ENCODE data around the gene MYH9. TPM values are rescaled to one million over a fixed set of nuclear protein-coding genes. Genes with fewer than 3 reads are reported as not detected.

The MYH9 gene
- total and polyA plus RNA-seq, 7 experiments from 2014 or later = 95.5 to 900 (median 661) TPM

- intact Hi-C loops (cut with micrococcal nuclease) = loop anchor here (1.0 to 2.0 kb wide), 5 partner anchors 9 to 152 kb away; no protein-coding TSS in a partner anchor
- H3K4me3 Mint-ChIP-seq = peak overlapping the region; percentile 83 to 95 (median 92)
- peaks cover 11 to 48% (median 17%) of the 10 kb centered on the region in 3 experiments for H3K36me3 ChIP-seq (ENCODE audit: control insufficient read depth in 2 of 3, insufficient read depth in 3 of 3, low read length in 3 of 3)
- peak overlapping the region; percentile 82 for H3K27ac ChIP-seq (ENCODE audit: low read depth, low read length)
- peaks cover 81 to 86% of the 10 kb centered on the region in 2 donors for H3K4me1 ChIP-seq (ENCODE audit: control insufficient read depth in 2 of 2, insufficient read depth in 2 of 2, low read length in 2 of 2)
- H3K36me3 Mint-ChIP-seq = peaks cover 5 to 70% (median 43%) of the 10 kb centered on the region in 5 donors
- no peaks in the 10 kb centered on the region for H3K27me3 Mint-ChIP-seq
- peak overlapping the region; percentile 96 to 100 (median 99) for H3K27ac Mint-ChIP-seq
- H3K9me3 Mint-ChIP-seq = peaks cover 0 to 3% (median 0%) of the 10 kb centered on the region in 11 donors
- H3K9me3 ChIP-seq (ENCODE audit: control insufficient read depth in 2 of 3, low read length in 3 of 3) = no peaks in the 10 kb centered on the region
- POLR2A ChIA-PET = interaction anchor here (0.6 to 47.8 kb wide), 14 partner anchors 9 to 156 kb away, joined by 3 to 1512 read pairs (median 6); partner anchors contain the start of genes MYH9 and TXN2
- peak in 1 of 9 donors; percentile 51 for DNase-seq
- peaks cover 80 to 97% (median 94%) of the 10 kb centered on the region in 7 donors for H3K4me1 Mint-ChIP-seq
- CTCF ChIA-PET = interaction anchor here (1.0 to 3.4 kb wide), 5 partner anchors 20 to 140 kb away, joined by 4 to 31 read pairs (median 8); no protein-coding TSS in a partner anchor
- H3K27me3 ChIP-seq (ENCODE audit: control insufficient read depth in 2 of 2, insufficient read depth in 2 of 2, low read length in 2 of 2) = no peaks in the 10 kb centered on the region
- no peak for ATAC-seq
- H3K4me3 ChIP-seq (ENCODE audit: low read length) = peak overlapping the region; percentile 57
Observed at GRCh38 chr22:36330655-36331305, 57.0 kb downstream of the MYH9 start.

GRCh38 chr22:36330127-36330526, 57.6 kb downstream of the MYH9 start:
- peak overlapping the region; percentile 83 to 95 (median 92) for H3K4me3 Mint-ChIP-seq
- Histone ChIP-seq H3K27ac (ENCODE audit: low read depth, low read length) (peak overlapping the region; percentile 82), H3K36me3 (ENCODE audit: control insufficient read depth in 2 of 3, insufficient read depth in 3 of 3, low read length in 3 of 3) (peaks cover 17 to 48% (median 22%) of the 10 kb centered on the region in 3 experiments), H3K27me3 (ENCODE audit: control insufficient read depth in 2 of 2, insufficient read depth in 2 of 2, low read length in 2 of 2) (no peaks in the 10 kb centered on the region), H3K4me3 (ENCODE audit: low read length) (peak overlapping the region; percentile 57), H3K4me1 (ENCODE audit: control insufficient read depth in 2 of 2, insufficient read depth in 2 of 2, low read length in 2 of 2) (peaks cover 74 to 79% of the 10 kb centered on the region in 2 donors), H3K9me3 (ENCODE audit: control insufficient read depth in 2 of 3, low read length in 3 of 3) (no peaks in the 10 kb centered on the region)
- CTCF ChIA-PET = no interaction called here
- intact Hi-C loops (cut with micrococcal nuclease) = loop anchor here in 1 of 2 donors (2.0 kb wide), 1 partner anchor 141 kb away; no protein-coding TSS in a partner anchor
- peak overlapping the region; percentile 96 to 100 (median 99) for H3K27ac Mint-ChIP-seq
- DNase-seq (no peak), ATAC-seq (no peak)
- H3K27me3 Mint-ChIP-seq = no peaks in the 10 kb centered on the region
- POLR2A ChIA-PET = interaction anchor here (1.2 to 1.9 kb wide), 6 partner anchors 10 to 136 kb away, joined by 3 to 7 read pairs (median 4); partner anchors contain the start of gene MYH9
- H3K9me3 Mint-ChIP-seq = peaks cover 0 to 3% (median 0%) of the 10 kb centered on the region in 11 donors
- peaks cover 6 to 71% (median 48%) of the 10 kb centered on the region in 5 donors for H3K36me3 Mint-ChIP-seq
- H3K4me1 Mint-ChIP-seq = peaks cover 74 to 93% (median 90%) of the 10 kb centered on the region in 7 donors

DNA sequence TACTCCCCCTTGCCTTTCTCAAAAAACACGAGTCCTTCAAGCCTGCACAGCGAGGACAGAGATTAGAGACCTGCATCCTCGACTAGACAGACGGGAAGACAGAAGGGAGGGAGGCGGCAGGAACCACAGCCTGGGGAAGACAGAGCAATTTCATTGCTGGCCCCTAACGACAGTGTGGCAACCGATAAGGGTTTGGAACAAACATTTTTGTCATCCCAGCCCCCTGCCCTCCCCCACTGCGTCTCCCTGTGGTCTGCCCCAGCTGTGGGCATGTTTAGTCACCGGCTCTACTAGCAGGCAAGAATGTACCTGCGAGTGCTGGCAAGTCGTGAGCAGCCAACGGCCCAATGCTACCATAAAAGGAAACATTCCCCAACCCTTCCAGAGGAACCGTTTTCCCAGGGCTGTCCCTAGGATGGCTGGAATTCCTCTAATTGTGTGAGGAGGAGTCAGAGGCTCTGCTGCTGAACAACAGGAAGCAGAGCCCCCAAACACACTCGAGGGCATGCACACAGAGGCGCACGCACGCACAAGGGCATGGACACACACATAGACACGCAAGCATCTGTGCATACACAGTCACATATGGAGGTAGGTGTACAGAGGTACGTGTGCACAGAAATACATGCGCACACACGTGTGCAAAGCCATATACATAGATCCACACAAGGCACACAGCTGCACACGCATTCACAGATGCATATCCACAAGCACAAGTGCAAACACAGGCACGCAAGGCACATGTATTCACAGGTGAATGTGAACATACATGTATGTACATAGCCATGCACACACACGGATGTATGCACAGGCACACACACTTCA, 58.3 kb downstream of the MYH9 start:
- CTCF ChIA-PET = interaction anchor here (1.1 to 2.9 kb wide), 2 partner anchors 28 to 141 kb away, joined by 4 to 25 read pairs; no protein-coding TSS in a partner anchor
- peak overlapping the region; percentile 96 to 100 (median 99) for H3K27ac Mint-ChIP-seq
- peaks cover 0 to 3% (median 0%) of the 10 kb centered on the region in 11 donors for H3K9me3 Mint-ChIP-seq
- peaks cover 67 to 73% of the 10 kb centered on the region in 2 donors for H3K4me1 ChIP-seq (ENCODE audit: control insufficient read depth in 2 of 2, insufficient read depth in 2 of 2, low read length in 2 of 2)
- peak; percentile 23 for ATAC-seq
- H3K27me3 Mint-ChIP-seq = no peaks in the 10 kb centered on the region
- peaks cover 24 to 51% (median 29%) of the 10 kb centered on the region in 3 experiments for H3K36me3 ChIP-seq (ENCODE audit: control insufficient read depth in 2 of 3, insufficient read depth in 3 of 3, low read length in 3 of 3)
- H3K36me3 Mint-ChIP-seq = peaks cover 6 to 68% (median 52%) of the 10 kb centered on the region in 5 donors
- POLR2A ChIA-PET = interaction anchor here (0.6 to 3.0 kb wide), 15 partner anchors 8 to 139 kb away, joined by 3 to 14 read pairs (median 3); partner anchors contain the start of gene MYH9
- H3K27me3 ChIP-seq (ENCODE audit: control insufficient read depth in 2 of 2, insufficient read depth in 2 of 2, low read length in 2 of 2) = no peaks in the 10 kb centered on the region
- H3K27ac ChIP-seq (ENCODE audit: low read depth, low read length) = peak overlapping the region; percentile 82
- H3K9me3 ChIP-seq (ENCODE audit: control insufficient read depth in 2 of 3, low read length in 3 of 3) = no peaks in the 10 kb centered on the region
- DNase-seq = peak in 7 of 9 donors; percentile 37 to 74 (median 42)
- intact Hi-C loops (cut with micrococcal nuclease) = loop anchor here in 1 of 2 donors (2.0 kb wide), 1 partner anchor 141 kb away; no protein-coding TSS in a partner anchor
- peak overlapping the region; percentile 83 to 95 (median 92) for H3K4me3 Mint-ChIP-seq
- H3K4me3 ChIP-seq (ENCODE audit: low read length) = peak overlapping the region; percentile 32
- peaks cover 68 to 87% (median 86%) of the 10 kb centered on the region in 7 donors for H3K4me1 Mint-ChIP-seq

- peaks cover 6 to 66% (median 52%) of the 10 kb centered on the region in 5 donors for H3K36me3 Mint-ChIP-seq
- Histone ChIP-seq H3K27me3 (ENCODE audit: control insufficient read depth in 2 of 2, insufficient read depth in 2 of 2, low read length in 2 of 2) (no peaks in the 10 kb centered on the region), H3K36me3 (ENCODE audit: control insufficient read depth in 2 of 3, insufficient read depth in 3 of 3, low read length in 3 of 3) (peaks cover 24 to 53% (median 36%) of the 10 kb centered on the region in 3 experiments), H3K9me3 (ENCODE audit: control insufficient read depth in 2 of 3, low read length in 3 of 3) (no peaks in the 10 kb centered on the region), H3K4me1 (ENCODE audit: control insufficient read depth in 2 of 2, insufficient read depth in 2 of 2, low read length in 2 of 2) (peaks cover 60 to 65% of the 10 kb centered on the region in 2 donors), H3K4me3 (ENCODE audit: low read length) (peak overlapping the region; percentile 32), H3K27ac (ENCODE audit: low read depth, low read length) (peak overlapping the region; percentile 82)
- peaks cover 0 to 3% (median 0%) of the 10 kb centered on the region in 11 donors for H3K9me3 Mint-ChIP-seq
- intact Hi-C loops (cut with micrococcal nuclease) = no loop called here
- H3K4me3 Mint-ChIP-seq = peak overlapping the region; percentile 83 to 95 (median 92)
- CTCF ChIA-PET = interaction anchor here (1.0 to 2.9 kb wide), 5 partner anchors 10 to 142 kb away, joined by 3 to 25 read pairs (median 4); no protein-coding TSS in a partner anchor
- DNase-seq (peak in 2 of 9 donors; percentile 24 to 32), ATAC-seq (no peak)
- no peaks in the 10 kb centered on the region for H3K27me3 Mint-ChIP-seq
- POLR2A ChIA-PET = interaction anchor here (0.6 to 3.0 kb wide), 22 partner anchors 9 to 140 kb away, joined by 3 to 14 read pairs (median 4); partner anchors contain the start of gene MYH9
- peak overlapping the region; percentile 96 to 100 (median 99) for H3K27ac Mint-ChIP-seq
- peaks cover 62 to 80% (median 79%) of the 10 kb centered on the region in 7 donors for H3K4me1 Mint-ChIP-seq
Observed at GRCh38 chr22:36328635-36329253, 59.0 kb downstream of the MYH9 start.

DNA sequence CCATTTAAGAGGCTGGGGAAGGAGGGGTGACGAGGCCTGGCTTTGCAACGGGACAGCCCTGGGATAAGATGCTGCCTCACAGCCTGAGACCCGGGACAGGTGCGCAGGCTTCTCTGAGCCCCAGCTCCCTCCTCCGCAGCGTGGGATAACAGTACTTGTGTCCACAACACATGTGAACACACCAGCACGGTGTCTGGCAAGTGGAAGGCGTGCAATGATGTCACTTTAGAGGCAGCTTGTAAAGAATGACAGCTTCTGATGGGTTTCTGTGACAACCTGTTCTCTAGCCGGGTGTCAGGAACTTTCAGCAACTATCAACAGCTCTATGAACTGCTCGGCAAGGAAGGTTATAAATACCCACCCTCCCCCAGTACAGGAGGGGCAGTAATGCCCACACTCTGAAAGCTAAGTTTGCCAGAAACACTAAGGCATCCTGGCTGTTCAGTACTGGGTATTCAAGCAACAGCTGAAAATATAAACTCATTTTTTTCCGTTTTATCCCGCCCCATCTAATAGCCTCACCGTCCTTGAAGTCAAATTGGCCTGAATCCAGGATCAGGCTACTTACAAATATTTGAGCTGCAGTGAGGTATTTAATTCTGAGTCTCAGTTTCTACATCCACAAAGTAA, 59.7 kb downstream of the MYH9 start:
- intact Hi-C loops (cut with micrococcal nuclease) = no loop called here
- CTCF ChIA-PET = interaction anchor here (1.0 to 2.9 kb wide), 6 partner anchors 11 to 143 kb away, joined by 3 to 25 read pairs (median 4); no protein-coding TSS in a partner anchor
- no peak overlapping the region for H3K4me3 ChIP-seq (ENCODE audit: low read length)
- ATAC-seq (no peak), DNase-seq (no peak)
- Mint-ChIP-seq H3K36me3 (peaks cover 3 to 62% (median 49%) of the 10 kb centered on the region in 5 donors), H3K9me3 (peaks cover 0 to 3% (median 0%) of the 10 kb centered on the region in 11 donors), H3K4me1 (peaks cover 56 to 75% (median 72%) of the 10 kb centered on the region in 7 donors), H3K4me3 (peak overlapping the region in 9 of 10 donors; percentile 83 to 95 (median 92)), H3K27me3 (no peaks in the 10 kb centered on the region), H3K27ac (peak overlapping the region; percentile 96 to 100 (median 99))
- peak overlapping the region; percentile 82 for H3K27ac ChIP-seq (ENCODE audit: low read depth, low read length)
- peaks cover 53 to 58% of the 10 kb centered on the region in 2 donors for H3K4me1 ChIP-seq (ENCODE audit: control insufficient read depth in 2 of 2, insufficient read depth in 2 of 2, low read length in 2 of 2)
- H3K36me3 ChIP-seq (ENCODE audit: control insufficient read depth in 2 of 3, insufficient read depth in 3 of 3, low read length in 3 of 3) = peaks cover 24 to 60% (median 40%) of the 10 kb centered on the region in 3 experiments
- POLR2A ChIA-PET = interaction anchor here (0.6 to 3.0 kb wide), 16 partner anchors 11 to 140 kb away, joined by 3 to 14 read pairs (median 4); no protein-coding TSS in a partner anchor
- no peaks in the 10 kb centered on the region for H3K9me3 ChIP-seq (ENCODE audit: control insufficient read depth in 2 of 3, low read length in 3 of 3)
- H3K27me3 ChIP-seq (ENCODE audit: control insufficient read depth in 2 of 2, insufficient read depth in 2 of 2, low read length in 2 of 2) = no peaks in the 10 kb centered on the region
